GM23338 (cell line): ENCODE measurements around the gene METTL2B. TPM values are rescaled to one million over a fixed set of nuclear protein-coding genes. Genes with fewer than 3 reads are reported as not detected.

Experiments used
- ATAC-seq: fragments of 200-7000 bp; cut with Tn5 transposase; 3 replicates; pipeline ENCODE4 v1.9.1; 2020
- DNase-seq: peaks from one replicate; pipeline ENCODE4 v3.0.0-alpha.2; 2015; ENCODE audit warnings: low spot score
- H2AFZ ChIP-seq: fragments of 200-600 bp; sonication (generic); 2 replicates; pipeline ENCODE4 v1.8.0; 2016; ENCODE audit warnings: antibody characterized with exemption, mild to moderate bottlenecking, moderate library complexity
- H3F3A ChIP-seq: fragments of 200-600 bp; sonication (generic); replicated peaks from 2 replicates; pipeline ENCODE4 v1.8.0; 2017; ENCODE audit warnings: antibody characterized with exemption, mixed run types, low read depth
- H3K27ac ChIP-seq: fragments of 200-600 bp; sonication (generic); 2 replicates; pipeline ENCODE4 v1.6.1; 2016; ENCODE audit warnings: low read depth
- H3K27me3 ChIP-seq: fragments of 200-600 bp; sonication (generic); 2 replicates; pipeline ENCODE4 v1.8.0; 2016; ENCODE audit warnings: mild to moderate bottlenecking, mixed run types, moderate library complexity; ENCODE audit not compliant: insufficient read depth
- H3K36me3 ChIP-seq: fragments of 200-600 bp; sonication (generic); 2 replicates; pipeline ENCODE4 v1.8.0; 2016; ENCODE audit warnings: mild to moderate bottlenecking; ENCODE audit not compliant: insufficient read depth
- H3K4me1 ChIP-seq: fragments of 200-600 bp; sonication (generic); 2 replicates; pipeline ENCODE4 v1.8.0; 2016; ENCODE audit warnings: mild to moderate bottlenecking, moderate library complexity; ENCODE audit not compliant: insufficient read depth
- H3K4me2 ChIP-seq: fragments of 200-600 bp; sonication (generic); 2 replicates; pipeline ENCODE4 v1.7.1; 2017; ENCODE audit warnings: mixed run types
- H3K4me3 ChIP-seq: fragments of 200-600 bp; sonication (generic); 2 replicates; pipeline ENCODE4 v1.6.1; 2016; ENCODE audit warnings: mixed run types
- H3K79me2 ChIP-seq: fragments of 200-600 bp; sonication (generic); replicated peaks from 2 replicates; pipeline ENCODE4 v1.8.0; 2017; ENCODE audit warnings: mild to moderate bottlenecking; ENCODE audit not compliant: insufficient read depth
- H3K9me2 ChIP-seq: fragments of 200-600 bp; sonication (generic); 2 replicates; pipeline ENCODE4 v1.8.0; 2017; ENCODE audit not compliant: insufficient read depth
- H4K20me1 ChIP-seq: fragments of 200-600 bp; sonication (generic); replicated peaks from 2 replicates; pipeline ENCODE4 v1.8.0; 2017; ENCODE audit warnings: mild to moderate bottlenecking; ENCODE audit not compliant: insufficient read depth
- H3K27ac Mint-ChIP-seq: 2 replicates; pipeline ENCODE4 v1.8.0; 2020; ENCODE audit warnings: inconsistent platforms, mild to moderate bottlenecking, moderate library complexity, mixed read lengths
- H3K27me3 Mint-ChIP-seq: 3 replicates; pipeline ENCODE4 v1.8.0; 2022; ENCODE audit warnings: low read depth, mild to moderate bottlenecking, moderate library complexity, mixed read lengths, inconsistent platforms; ENCODE audit not compliant: insufficient read depth, poor library complexity
- H3K36me3 Mint-ChIP-seq: 3 replicates; pipeline ENCODE4 v1.8.0; 2021; ENCODE audit warnings: low read depth, mild to moderate bottlenecking, inconsistent platforms, moderate library complexity, mixed read lengths
- H3K4me1 Mint-ChIP-seq: 3 replicates; pipeline ENCODE4 v1.8.0; 2020; ENCODE audit warnings: mild to moderate bottlenecking, inconsistent platforms, mixed read lengths
- H3K4me3 Mint-ChIP-seq: 3 replicates; pipeline ENCODE4 v1.8.0; 2021; ENCODE audit warnings: moderate library complexity, mild to moderate bottlenecking, inconsistent platforms, mixed read lengths
- H3K9me3 Mint-ChIP-seq: 3 replicates; pipeline ENCODE4 v1.8.0; 2020; ENCODE audit warnings: moderate library complexity, mild to moderate bottlenecking, inconsistent platforms, mixed read lengths
- CTCF ChIP-seq, 2 experiments: fragments of 200-600 bp in 1 of 2; sonication (generic) in 1 of 2; conservative IDR thresholded peaks; 2 replicates each; pipeline versions ENCODE4 v1.5.1 to v1.6.1; 2016 to 2017; ENCODE audit warnings: antibody characterized with exemption in 2 of 2, low read depth in 2 of 2, mild to moderate bottlenecking in 2 of 2, moderate library complexity in 1 of 2
- ETS1 ChIP-seq: IDR thresholded peaks from 2 replicates; pipeline ENCODE4 v1.6.1; 2016; ENCODE audit warnings: antibody characterized with exemption
- EZH2 ChIP-seq: fragments of 200-600 bp; sonication (generic); IDR thresholded peaks from one replicate; pipeline ENCODE4 v1.8.0; 2017; ENCODE audit warnings: antibody characterized with exemption, mild to moderate bottlenecking, low read depth; ENCODE audit not compliant: unreplicated experiment
- EZH2phosphoT487 ChIP-seq: fragments of 200-600 bp; sonication (generic); IDR thresholded peaks from one replicate; pipeline ENCODE4 v1.8.1; 2018; ENCODE audit warnings: antibody characterized with exemption; ENCODE audit not compliant: unreplicated experiment
- JUNB ChIP-seq: IDR thresholded peaks from one replicate; pipeline ENCODE4 v1.6.1; 2016; ENCODE audit warnings: antibody characterized with exemption; ENCODE audit not compliant: unreplicated experiment
- REST ChIP-seq: IDR thresholded peaks from one replicate; pipeline ENCODE4 v1.6.1; 2018; ENCODE audit warnings: antibody characterized with exemption; ENCODE audit not compliant: unreplicated experiment
- STAT1 ChIP-seq: IDR thresholded peaks from one replicate; pipeline ENCODE4 v1.6.1; 2016; ENCODE audit warnings: antibody characterized with exemption; ENCODE audit not compliant: unreplicated experiment
- ZNF114 ChIP-seq: fragments of 250-450 bp; sonication (Bioruptor Pico); IDR thresholded peaks from 2 replicates; pipeline ENCODE4 v1.5.0; 2020; ENCODE audit warnings: mild to moderate bottlenecking, moderate library complexity
- ZNF331 ChIP-seq: fragments of 250-450 bp; sonication (Bioruptor Pico); IDR thresholded peaks from 2 replicates; pipeline ENCODE4 v1.5.0; 2020; ENCODE audit warnings: low read depth, mild to moderate bottlenecking, moderate library complexity
- polyA plus RNA-seq: library from polyadenylated mRNA; unstranded; fragments of >200 nt; fragmentation: Nextera tagmentation; extraction: Ambion mirVana; gene quantifications from 2 replicates; pipeline ENCODE4 v1.2.1, GENCODE V29; 2016
- total RNA-seq: library from RNA; depleted of rRNA; stranded (reverse); fragments of >200 nt; shearing (Covaris generic); gene quantifications from 2 replicates; pipeline ENCODE4 v1.2.3, GENCODE V29; 2014

Gene METTL2B
- total and polyA plus RNA-seq, 2 experiments from 2014 or later, result 21.2 to 48.3 TPM

- no peaks in the 10 kb centered on the region for H3K9me2 ChIP-seq
- DNase-seq (no peak), ATAC-seq (no peak)
- H3K4me2 ChIP-seq, result no peak overlapping the region
- no peak overlapping the region for H2AFZ ChIP-seq
- Mint-ChIP-seq H3K4me3 (no peak overlapping the region), H3K36me3 (no peaks in the 10 kb centered on the region), H3K27me3 (peaks cover 13% of the 10 kb centered on the region), H3K4me1 (peaks cover 29% of the 10 kb centered on the region), H3K27ac (no peak overlapping the region), H3K9me3 (no peaks in the 10 kb centered on the region)
- H3K4me1 ChIP-seq, result peaks cover 20% of the 10 kb centered on the region
- TF ChIP-seq ZNF331 (CRISPR knock-in tag), result no peak
- no peak for TF ChIP-seq ETS1
- TF ChIP-seq CTCF (conservative IDR thresholded peaks at IDR 0.05; ENCODE audit: low read depth in 2 of 2), result no peak
- no peak for TF ChIP-seq ZNF114
- no peak for TF ChIP-seq REST
- no peak for TF ChIP-seq EZH2phosphoT487
- TF ChIP-seq JUNB, result no peak
- peaks cover under 1% of the 10 kb centered on the region; the same call in 1 of the 2 replicates for H3K79me2 ChIP-seq
- peaks cover 7% of the 10 kb centered on the region; the same call in 1 of the 2 replicates for H3F3A ChIP-seq
- no peaks in the 10 kb centered on the region for H3K36me3 ChIP-seq
- no peak overlapping the region for H3K27ac ChIP-seq
- peaks cover 6% of the 10 kb centered on the region for H3K27me3 ChIP-seq
- no peaks in the 10 kb centered on the region for H4K20me1 ChIP-seq
- H3K4me3 ChIP-seq, result no peak overlapping the region
These were observed 25.6 kb upstream of the METTL2B start for GRCh38 chr7:128450913-128451312.

- H3K9me3 Mint-ChIP-seq, result no peaks in the 10 kb centered on the region
- no peak for ATAC-seq
- H3K4me1 Mint-ChIP-seq, result peaks cover 34% of the 10 kb centered on the region
These were observed 24.0 kb upstream of the METTL2B start for GRCh38 chr7:128452552-128452951.

More at GRCh38 chr7:128452552-128452951, 24.0 kb upstream of the METTL2B start:
- Histone ChIP-seq H2AFZ (no peak overlapping the region), H3K27ac (no peak overlapping the region), H3K9me2 (no peaks in the 10 kb centered on the region), H3K27me3 (peaks cover 6% of the 10 kb centered on the region), H3K4me1 (peaks cover 31% of the 10 kb centered on the region), H3K79me2 (peaks cover 16% of the 10 kb centered on the region), H3K4me2 (no peak overlapping the region), H3K4me3 (no peak overlapping the region), H3K36me3 (no peaks in the 10 kb centered on the region), H3F3A (peaks cover 7% of the 10 kb centered on the region; the same call in 1 of the 2 replicates), H4K20me1 (0 out of 2 replicates have a peak, but pooled peaks cover 4% of the 10 kb centered on the region)
- Mint-ChIP-seq H3K27ac (no peak overlapping the region), H3K36me3 (peaks cover 10% of the 10 kb centered on the region), H3K27me3 (peaks cover 19% of the 10 kb centered on the region), H3K4me3 (no peak overlapping the region)
- DNase-seq, result no peak
- TF ChIP-seq EZH2phosphoT487 (no peak), STAT1 (no peak), EZH2 (no peak), REST (no peak)
